Hematopoietic multipotent progenitor cell treated with erythropoietin and hydrocortisone succinate and interleukin-3 and kit ligand, for 15 days (in vitro differentiated cells): ENCODE measurements around the gene HOXA7.

Experiments
- DNase-seq: peaks from one replicate; pipeline ENCODE4 v3.0.0-alpha.2; 2015; ENCODE audit warnings: low spot score

The HOXA7 gene

GRCh38 chr7:27118580-27118979, 37.9 kb downstream of the HOXA7 start:
- no peak for DNase-seq

GRCh38 chr7:27117887-27118491, 38.5 kb downstream of the HOXA7 start:
- no peak for DNase-seq

GRCh38 chr7:27116962-27117886, 39.3 kb downstream of the HOXA7 start:
- no peak for DNase-seq

- DNase-seq: no peak
These were observed 40.2 kb downstream of the HOXA7 start for GRCh38 chr7:27116031-27116961.

- no peak for DNase-seq
These were observed 41.1 kb downstream of the HOXA7 start for GRCh38 chr7:27115221-27116026.

GRCh38 chr7:27114881-27115220, 41.6 kb downstream of the HOXA7 start:
- no peak for DNase-seq

GRCh38 chr7:27113991-27114769, 42.3 kb downstream of the HOXA7 start:
- no peak for DNase-seq

- DNase-seq: no peak
These were observed 43.2 kb downstream of the HOXA7 start for GRCh38 chr7:27112955-27113949.

GRCh38 chr7:27112361-27112760, 44.1 kb downstream of the HOXA7 start:
- no peak for DNase-seq

- DNase-seq: no peak
These were observed 44.7 kb downstream of the HOXA7 start for GRCh38 chr7:27111751-27112277.

GRCh38 chr7:27111042-27111750, 45.3 kb downstream of the HOXA7 start:
- DNase-seq: no peak

GRCh38 chr7:27110186-27111031, 46.1 kb downstream of the HOXA7 start:
- DNase-seq: no peak

GRCh38 chr7:27109466-27110185, 46.8 kb downstream of the HOXA7 start:
- DNase-seq: no peak

GRCh38 chr7:27108390-27109127, 47.9 kb downstream of the HOXA7 start:
- no peak for DNase-seq

GRCh38 chr7:27107391-27108381, 48.8 kb downstream of the HOXA7 start:
- no peak for DNase-seq
